GM21360 (cell line): ENCODE measurements around the gene SNX9.
"Not testable (repeated sequence)": the region's sequence is repeated elsewhere in the genome, so short reads cannot be mapped to it uniquely, and the experiment has no call there.

Experiments used
- ATAC-seq: cut with Tn5 transposase; IDR thresholded peaks from one replicate; pipeline ENCODE4 v1.9.1; 2021; ENCODE audit warnings: mild to moderate bottlenecking, moderate library complexity; ENCODE audit not compliant: unreplicated experiment

SNX9 gene

DNA sequence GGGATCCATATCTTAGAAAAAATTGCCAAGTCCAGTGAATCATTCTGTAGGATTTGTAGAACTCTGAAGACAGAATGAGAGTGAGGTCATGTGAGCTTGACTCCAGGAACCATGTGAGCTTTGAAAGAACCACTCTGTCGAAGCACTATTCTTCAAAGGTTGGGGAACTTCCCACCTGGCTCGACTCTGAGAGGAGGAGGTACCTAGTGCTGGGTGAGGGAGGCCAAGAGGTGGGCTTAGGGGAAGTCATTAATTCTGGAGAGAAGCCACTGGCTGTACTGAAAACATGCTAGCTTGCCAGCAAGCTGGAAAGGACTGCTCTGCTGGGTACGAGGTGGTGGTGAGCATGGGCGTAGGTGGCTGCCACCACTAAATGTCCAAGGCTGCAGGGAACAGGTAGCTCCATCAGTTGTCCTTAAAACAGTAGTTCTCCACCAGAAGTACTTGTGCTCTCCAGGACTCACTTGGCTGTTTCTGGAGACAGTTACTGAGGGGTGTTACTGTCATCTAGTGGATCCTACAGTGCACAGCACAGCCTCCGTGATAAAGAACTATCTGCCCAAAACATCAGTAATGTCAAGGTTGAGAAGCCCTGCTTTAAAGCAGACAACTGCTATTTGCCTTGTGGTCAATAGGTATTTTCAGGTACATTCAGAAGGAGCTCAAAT is 124.0 kb downstream of the SNX9 start:
- no peak for ATAC-seq

DNA sequence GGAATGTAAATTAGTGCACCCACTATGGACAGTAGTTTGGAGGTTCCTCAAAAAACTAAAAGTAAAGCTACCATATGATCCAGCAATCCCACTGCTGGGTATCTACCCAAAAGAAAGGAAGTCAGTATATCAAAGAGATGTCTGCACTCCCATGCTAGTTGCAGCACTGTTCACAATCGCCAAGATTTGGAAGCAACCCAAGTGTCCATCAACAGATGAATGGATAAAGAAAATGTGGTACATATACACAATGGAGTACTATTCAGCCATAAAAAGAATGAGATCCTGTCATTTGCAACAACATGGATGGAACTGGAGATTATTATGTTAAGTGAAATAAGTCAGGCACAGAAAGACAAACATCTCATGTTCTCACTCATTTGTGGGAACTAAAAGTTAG is 127.9 kb downstream of the SNX9 start:
- not testable (repeated sequence) for ATAC-seq

DNA sequence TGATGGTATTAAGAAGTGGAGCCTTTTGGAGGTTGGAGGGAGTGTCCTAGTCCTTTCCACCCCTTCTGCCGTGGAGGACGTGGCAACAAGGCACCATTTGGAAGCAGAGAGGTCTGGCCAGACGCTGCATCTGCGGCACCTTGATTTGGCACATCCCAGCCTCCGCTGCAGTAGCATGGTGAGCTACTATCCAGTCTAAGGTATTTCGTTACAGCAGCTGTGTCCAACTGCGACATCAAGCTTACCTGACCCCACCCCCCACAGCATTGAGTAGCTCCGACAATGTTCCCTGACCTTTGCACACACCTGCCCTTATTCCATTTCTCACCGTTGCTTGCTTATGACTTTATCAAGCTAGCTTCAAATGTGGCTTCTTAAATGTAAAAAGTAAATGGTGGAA is 128.8 kb downstream of the SNX9 start:
- no peak for ATAC-seq

DNA sequence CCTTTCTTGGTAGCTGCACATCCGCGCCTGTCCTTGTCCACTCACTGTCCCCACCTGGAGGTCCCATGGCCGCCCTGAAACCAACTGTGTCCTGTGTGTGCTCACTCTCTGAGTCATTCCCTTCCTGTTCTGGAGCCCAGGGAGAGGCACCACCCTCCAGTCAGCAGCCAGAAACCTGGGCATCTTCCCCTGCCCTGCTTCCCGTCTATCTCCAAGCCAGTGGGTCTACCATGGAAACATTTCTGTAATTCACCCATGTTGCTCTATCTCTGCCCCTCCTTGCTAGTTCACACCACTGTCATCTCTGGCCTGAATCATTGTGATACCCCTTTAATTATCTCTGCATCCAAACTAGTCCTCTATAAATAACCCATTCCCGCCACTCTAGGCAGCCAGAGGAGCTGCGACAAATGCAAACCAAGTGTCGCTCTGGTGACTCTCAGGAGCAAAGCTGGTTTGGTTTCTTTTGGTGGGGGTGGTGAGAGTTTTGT is 129.9 kb downstream of the SNX9 start:
- ATAC-seq: no peak

DNA sequence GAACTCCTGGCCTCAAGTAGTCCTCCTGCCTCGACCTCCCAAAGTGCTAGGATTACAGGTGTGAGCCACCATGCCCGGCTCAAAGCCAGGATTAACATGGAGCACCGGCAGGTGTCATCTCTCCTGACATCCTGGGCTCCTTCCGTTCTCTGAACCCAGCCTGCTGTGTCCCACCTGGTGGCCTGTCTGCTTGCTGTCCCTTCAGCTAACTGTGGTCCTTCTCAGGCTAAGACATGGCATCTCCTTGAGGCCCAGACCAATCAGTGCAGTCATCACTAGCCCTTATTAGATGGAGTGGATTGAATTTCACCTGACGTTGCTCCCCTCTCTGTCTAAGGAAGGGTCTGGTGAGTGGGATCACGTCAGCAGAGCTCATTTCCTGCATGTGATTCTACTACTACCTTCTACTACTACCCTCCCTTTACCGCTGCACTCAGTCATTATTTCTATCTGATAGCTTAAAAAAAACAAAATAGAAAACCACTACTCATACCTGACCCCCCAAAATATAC is 130.6 kb downstream of the SNX9 start:
- ATAC-seq: no peak

DNA sequence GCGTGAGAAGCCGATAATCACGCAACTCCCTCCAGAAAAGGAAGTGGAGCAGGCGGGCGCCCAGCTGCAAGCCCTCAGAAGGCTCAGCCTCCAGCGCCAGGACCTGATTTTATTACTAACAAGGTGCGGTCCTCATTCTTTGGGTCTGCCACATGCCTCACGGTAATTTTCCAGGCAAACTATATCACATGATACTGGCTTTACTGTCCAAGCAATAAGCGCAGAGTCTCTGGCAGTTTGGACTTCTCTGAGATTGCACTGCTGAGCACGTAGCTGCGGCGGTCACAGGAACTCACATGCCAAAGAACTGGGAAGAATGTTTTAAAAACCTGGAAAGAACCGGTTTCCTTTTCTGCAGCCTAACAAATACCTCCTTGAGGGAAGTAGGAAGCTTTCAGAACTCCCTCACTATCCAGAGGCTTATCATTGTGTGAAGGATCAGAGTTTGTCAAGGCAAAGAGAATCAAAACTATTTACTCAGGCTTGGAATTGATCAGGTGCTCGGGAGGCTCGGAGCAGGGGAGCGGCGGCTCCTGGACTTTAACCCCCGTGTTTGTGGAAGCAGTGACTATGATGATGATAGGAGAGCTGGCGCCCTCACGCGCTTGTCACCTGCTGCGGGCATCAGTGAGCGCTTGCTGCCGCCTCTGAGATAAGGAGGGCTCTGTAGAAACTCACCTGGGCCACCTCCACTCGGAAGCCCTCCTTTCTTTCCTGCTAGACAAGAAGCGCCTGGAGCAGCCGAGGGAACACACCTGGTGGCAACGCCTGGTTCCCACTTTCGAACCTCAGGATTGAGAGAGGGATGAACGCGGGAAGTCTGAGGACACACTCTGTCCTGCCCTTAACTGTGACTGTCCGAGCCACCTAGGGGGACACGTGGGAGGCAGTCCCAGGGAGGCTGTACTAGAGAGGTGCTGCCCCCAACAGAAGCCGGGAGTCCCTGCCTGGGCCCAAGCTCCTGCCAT is 131.4 kb downstream of the SNX9 start:
- no peak for ATAC-seq

DNA sequence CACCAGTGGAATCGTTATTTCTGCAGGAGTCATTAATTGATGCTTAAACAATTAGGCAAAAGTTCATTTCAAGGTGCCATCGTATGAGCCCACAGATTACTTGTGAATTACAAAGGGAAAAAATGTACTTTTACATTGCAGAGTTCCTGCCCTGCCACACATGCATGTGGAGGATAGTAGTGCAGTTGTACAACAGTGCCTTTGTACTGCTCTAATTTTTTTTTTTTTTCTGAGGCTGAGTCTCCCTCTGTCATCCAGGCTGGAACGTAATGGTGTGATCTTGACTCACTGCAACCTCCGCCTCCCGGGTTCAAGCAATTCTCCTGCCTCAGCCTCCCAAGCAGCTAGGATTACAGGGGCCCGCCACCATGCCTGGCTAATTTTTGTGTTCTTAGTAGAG is 132.6 kb downstream of the SNX9 start:
- ATAC-seq: no peak

DNA sequence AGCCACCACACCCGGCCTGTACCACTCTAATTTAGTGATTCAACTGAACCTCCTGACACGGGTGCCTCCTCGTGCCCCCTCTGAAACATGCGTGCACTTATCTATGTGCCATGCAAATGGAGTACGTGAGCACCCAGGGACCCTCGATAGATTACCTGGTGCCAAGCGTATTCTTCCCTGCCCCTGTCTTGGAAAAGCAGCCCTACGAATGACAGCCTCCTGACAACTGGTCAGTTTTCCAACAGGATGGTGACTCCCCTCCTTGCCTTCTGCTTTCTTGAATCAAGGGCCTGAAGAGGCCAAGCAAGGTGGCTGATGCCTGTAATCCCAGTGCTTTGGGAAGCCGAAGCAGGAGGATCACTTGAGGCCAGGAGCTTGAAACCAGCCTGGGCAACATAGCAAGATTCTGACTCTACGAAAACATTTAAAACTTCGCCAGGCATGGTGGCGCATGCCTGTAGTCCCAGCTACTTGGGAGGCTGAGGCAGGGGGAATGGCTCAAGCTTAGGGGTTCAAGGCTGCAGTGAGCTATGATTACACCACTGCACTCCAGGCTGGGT is 133.2 kb downstream of the SNX9 start:
- ATAC-seq: no peak

DNA sequence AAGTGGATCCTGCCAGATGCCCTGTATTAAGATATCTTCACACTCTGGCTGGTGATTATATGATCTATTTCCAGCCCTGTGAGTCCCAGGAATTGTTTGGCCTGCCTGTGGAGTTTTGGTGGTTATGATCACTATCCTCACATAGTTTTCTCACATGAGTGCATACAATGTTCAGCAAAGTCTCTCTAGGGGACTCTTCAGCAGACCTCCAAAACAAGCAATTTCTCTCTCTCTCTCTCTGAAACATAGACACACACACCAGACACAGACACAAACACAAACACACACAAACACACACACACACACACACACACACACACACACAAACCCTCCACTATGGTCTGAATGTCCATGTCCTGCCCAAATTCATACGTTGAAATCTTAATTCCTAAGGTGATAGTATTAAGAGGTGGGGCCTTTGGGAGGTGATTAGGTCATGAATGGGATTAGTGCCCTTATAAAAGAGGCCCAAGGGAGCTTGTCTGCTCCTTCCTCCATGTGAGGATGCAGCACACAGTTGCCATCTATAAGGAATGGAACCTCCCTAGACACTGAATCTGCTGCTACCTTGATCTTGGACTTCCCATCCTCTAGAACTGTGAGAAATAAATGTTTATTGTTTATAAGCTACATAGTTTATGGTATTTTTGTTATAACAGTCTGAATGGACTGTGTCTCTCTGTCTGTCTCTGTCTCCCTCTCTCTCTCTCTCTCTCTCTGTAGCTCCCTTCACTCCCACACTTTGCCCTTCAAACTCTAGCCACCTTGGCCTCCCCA is 136.6 kb downstream of the SNX9 start:
- no peak for ATAC-seq

DNA sequence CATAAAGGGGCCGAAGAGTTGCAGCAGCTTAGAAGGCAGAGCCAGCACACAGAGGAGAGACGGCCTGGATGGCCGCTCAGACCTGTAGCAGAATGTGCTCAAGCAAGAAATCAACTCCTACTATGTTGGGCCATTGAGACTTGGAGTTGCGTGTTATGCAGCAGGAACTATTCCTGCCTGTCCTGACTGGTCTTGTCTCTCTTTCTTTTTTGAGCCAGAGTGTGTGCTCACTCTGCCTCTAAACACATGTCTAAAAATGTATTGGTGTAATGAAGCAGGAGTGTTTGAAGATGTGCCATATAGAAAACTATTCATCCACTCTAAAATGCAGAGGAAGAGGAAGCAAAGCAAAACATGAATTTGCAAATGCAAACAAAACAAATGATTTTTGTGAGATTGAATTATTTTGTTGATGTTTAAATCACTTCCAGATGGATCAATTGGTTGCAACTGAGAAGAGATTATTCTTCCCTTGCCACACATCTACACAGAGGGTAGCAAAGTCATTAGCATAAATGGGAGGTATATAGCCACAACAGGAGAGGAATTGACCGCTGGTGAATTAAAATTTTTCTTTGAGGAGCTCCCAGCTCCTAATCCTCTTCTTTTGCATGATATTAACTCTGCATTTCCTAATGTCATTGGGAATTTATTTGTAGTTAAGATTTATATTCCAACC is 138.2 kb downstream of the SNX9 start:
- ATAC-seq: no peak

DNA sequence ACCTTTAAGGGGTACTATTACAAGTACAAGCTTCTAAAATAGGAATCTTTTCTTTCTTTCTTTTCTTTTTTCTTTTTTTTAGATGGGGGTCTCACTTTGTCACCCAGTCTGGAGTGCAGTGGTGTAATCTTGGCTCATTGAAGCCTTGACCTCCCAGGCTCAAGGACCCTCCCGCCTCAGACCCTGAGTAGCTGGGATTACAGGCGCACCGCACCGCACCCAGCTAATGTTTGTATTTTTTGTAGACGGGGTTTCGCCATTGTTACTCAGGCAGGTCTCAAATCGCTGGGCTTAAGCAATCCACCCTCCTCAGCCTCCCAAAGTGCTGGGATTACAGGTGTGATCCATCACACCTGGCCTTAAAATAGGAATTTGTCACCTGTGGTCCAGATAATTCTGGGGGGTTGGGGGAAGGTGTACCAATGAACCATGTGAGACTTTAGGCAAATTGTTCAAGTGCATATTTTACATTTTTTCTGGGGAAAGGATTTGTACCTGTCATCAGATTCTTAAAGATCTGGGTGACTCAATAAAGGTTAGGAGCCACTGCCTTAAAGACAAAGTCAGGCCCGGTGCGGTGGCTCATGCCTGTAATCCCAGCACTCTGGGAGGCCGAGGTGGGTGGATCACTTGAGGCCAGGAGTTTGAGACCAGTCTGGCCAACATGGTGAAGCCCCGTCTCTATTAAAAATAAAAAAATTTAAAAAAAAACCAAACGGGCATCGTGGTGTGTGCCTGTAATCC is 139.0 kb downstream of the SNX9 start:
- no peak for ATAC-seq

DNA sequence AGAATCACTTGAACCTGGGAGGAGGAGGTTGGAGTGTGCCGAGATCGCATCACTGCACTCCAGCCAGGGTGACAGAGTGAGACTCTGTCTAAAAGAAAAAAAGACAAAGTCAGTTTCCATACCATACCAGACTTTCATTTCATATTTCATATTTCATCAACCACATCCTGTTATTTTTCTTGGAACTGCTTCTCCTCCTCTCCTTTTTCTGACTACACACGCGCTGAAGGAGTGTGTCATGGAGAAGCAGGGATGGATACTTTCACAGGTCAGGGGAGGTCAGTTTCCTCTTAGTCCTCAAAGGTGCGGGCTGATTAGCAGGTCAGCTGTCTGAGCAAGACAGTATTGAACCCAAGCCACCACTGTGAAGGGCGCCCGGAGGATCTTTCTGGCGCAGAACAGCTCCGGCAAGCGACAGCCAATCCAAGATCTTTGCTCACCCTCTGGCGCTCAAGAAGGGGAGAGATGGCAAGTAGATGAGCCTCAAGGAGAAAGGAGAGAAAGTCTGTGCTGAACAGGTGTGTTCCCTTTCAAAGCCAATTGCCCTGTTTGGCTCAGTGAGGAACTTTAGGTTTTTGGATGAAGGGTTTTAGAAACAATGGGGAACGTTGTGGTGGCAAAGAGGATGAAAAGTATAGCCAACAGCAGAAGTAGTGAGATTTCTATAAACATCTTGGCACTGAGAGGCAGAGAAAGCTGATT is 139.7 kb downstream of the SNX9 start:
- no peak for ATAC-seq

DNA sequence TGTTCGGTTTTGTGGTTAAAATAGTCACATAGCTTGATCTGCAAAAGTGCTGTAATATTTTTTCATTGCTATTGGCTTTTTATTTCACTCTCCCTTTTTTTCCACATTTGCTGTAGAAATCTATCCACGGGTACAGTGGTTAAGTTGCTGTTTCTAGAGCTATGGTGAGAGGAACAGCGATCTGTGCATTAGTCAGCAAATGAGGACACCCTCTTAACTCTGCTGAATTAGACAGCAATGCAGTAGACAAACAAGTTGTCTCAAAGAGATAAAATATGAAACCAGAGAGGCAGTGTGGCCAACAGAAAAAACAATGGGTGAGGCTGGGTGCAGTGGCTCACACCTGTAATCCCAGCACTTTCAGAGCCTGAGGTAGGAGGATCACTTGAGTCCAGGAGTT is 141.1 kb downstream of the SNX9 start:
- no peak for ATAC-seq

DNA sequence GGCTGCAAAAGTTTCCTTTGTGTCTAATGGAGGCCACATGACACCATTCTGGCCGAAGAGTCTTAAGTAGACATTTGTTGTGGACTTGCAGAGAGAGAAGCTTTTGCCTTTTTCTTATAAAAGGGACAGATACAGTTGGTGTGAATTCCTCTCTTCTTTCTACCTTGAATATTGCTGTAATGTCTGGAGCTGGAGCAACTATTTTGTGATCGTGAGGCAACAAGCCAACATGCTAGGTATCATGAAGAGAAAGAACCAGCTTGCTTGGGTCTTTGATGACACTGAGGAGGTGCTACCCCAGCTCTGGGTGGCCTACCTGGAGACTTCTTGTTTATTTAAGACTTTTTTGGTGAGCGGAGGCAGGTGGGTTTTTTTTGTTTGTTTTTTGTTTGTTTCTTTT is 142.3 kb downstream of the SNX9 start:
- ATAC-seq: no peak

DNA sequence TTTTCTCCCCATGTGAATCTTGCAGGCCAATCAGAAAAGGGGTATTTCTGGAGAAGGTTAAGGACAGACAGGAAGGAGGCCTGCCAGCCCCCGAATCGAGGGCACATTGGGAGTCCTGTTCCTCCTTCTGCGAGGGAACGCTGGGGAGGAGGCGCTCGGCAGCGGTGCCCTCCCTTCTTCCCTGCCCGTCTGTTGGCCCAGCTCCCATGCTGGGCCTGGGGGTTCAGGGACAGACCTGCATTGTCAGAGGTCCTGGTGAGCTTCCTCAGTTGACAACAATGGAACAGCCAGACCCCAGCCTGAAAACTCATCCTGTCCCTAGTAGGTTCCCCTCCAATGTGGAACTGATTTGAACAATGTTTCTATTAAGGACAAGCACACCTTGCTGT is 143.5 kb downstream of the SNX9 start:
- no peak for ATAC-seq

DNA sequence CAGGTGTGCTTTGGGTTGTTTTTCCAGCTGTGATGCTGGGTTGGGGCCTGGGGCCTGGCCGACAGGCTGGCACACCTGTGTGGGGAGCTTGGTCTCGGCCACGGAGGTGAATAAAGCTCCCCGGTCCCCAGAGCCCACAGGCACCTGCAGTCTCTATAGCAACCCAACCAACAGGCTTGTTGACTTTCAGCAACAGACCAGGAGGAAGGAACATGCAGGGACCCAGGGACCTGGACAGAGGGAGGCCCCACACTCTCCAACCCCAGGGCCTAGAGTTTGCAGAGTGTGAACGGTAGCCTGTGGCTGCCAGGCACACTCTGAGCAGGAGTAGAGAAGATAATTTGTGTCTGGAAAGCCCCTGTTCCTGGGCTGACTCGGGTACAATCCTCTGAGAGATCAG is 144.0 kb downstream of the SNX9 start:
- no peak for ATAC-seq

DNA sequence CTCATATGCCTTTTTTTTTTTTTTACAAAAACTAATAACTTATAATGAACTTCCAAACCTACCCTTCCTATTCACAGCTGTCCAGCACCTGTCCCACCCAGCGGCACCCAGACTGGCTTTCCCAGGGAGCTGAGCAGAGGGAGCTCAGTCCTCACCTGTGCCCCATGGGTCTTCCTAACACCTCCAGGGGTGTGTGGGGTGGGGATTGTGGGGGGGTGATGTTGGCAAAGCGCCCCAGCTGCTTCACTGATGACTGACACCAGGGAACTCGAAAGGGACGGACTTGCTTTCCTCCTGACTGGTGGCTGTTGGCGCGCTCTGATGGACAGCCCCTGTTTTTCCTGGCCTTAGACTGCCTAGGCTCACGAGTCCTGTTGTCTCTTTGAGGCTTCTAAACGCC is 144.4 kb downstream of the SNX9 start:
- no peak for ATAC-seq

DNA sequence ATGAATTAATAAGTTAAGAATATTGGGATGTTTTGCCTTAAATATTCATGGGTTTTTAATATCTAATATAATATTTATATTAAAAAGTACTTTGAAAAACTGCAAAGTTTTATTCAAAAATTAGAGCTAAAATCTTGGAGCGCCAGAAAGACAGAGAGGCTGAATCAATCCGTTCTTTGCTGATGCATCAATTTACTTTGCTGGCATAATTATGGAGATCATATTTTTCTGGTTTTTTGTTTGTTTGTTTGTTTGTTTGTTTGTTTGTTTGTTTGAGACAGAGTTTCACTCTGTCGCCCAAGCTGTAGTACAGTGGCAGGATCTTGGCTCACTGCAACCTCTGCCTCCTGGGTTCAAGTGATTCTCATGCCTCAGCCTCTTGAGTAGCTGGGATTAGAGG is 149.1 kb downstream of the SNX9 start:
- ATAC-seq: not testable (repeated sequence)

DNA sequence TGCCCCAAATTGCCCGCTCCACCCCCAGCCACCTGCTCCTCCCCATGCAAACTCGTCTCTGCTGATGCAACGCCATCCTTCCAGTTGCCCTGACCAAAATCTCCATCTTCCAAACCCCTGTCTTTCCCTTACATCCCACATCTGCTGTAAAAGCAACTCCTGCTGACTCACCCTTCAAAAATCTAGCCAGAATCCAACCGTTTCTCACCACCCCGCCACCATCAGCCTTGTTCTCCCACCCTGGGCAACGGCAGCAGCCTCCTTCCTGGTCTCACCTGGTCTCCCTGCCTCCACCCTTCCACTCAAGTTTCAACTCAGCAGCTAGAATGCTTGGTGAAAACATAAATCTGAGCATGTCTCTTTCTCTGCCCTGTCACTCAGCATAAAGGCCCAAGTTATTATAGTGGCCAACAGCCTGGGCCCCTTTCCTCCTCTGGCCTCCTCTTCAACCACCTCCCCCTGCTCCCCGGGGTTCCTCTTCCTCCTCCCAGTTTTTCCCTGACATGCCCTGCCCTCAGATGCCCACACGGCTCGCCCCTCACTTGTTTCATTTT is 151.4 kb downstream of the SNX9 start:
- no peak for ATAC-seq
